Rectal smooth muscle tissue (tissue), 1 donor: ENCODE measurements around the gene TEX53.

Experiments
- H3K27ac ChIP-seq: one replicate; pipeline ENCODE4 v1.7.0; 2013; ENCODE audit warnings: low read depth, low read length, inconsistent platforms
- H3K27me3 ChIP-seq: one replicate; pipeline ENCODE4 v1.7.0; 2013; ENCODE audit warnings: low read length; ENCODE audit not compliant: control insufficient read depth, insufficient read depth
- H3K36me3 ChIP-seq: one replicate; pipeline ENCODE4 v1.7.0; 2013; ENCODE audit warnings: low read length; ENCODE audit not compliant: control insufficient read depth, insufficient read depth
- H3K4me1 ChIP-seq: one replicate; pipeline ENCODE4 v1.7.0; 2013; ENCODE audit warnings: low read length; ENCODE audit not compliant: control insufficient read depth, insufficient read depth
- H3K4me3 ChIP-seq: one replicate; pipeline ENCODE4 v1.7.0; 2013; ENCODE audit warnings: low read length
- H3K9ac ChIP-seq: one replicate; pipeline ENCODE4 v1.7.0; 2013; ENCODE audit warnings: low read length

The TEX53 gene

GRCh38 chr9:114653556-114654159 lies 3.9 kb downstream of the TEX53 start:
- Histone ChIP-seq H3K27ac (no peak overlapping the region), H3K36me3 (no peaks in the 10 kb centered on the region), H3K27me3 (no peaks in the 10 kb centered on the region), H3K4me1 (peaks cover 3% of the 10 kb centered on the region), H3K9ac (no peak overlapping the region), H3K4me3 (no peak overlapping the region)

GRCh38 chr9:114652776-114653555 lies 4.6 kb downstream of the TEX53 start:
- H3K36me3 ChIP-seq = no peaks in the 10 kb centered on the region
- H3K27ac ChIP-seq = no peak overlapping the region
- H3K9ac ChIP-seq = no peak overlapping the region
- peaks cover 3% of the 10 kb centered on the region for H3K4me1 ChIP-seq
- no peaks in the 10 kb centered on the region for H3K27me3 ChIP-seq
- no peak overlapping the region for H3K4me3 ChIP-seq

GRCh38 chr9:114643896-114644295 lies 13.7 kb downstream of the TEX53 start:
- Histone ChIP-seq H3K9ac (no peak overlapping the region), H3K27me3 (no peaks in the 10 kb centered on the region), H3K27ac (no peak overlapping the region), H3K36me3 (peaks cover 12% of the 10 kb centered on the region), H3K4me3 (no peak overlapping the region), H3K4me1 (no peaks in the 10 kb centered on the region)

GRCh38 chr9:114643001-114643400 lies 14.6 kb downstream of the TEX53 start:
- Histone ChIP-seq H3K36me3 (peaks cover 12% of the 10 kb centered on the region), H3K4me1 (no peaks in the 10 kb centered on the region), H3K27ac (no peak overlapping the region), H3K4me3 (no peak overlapping the region), H3K9ac (no peak overlapping the region), H3K27me3 (no peaks in the 10 kb centered on the region)

- no peak overlapping the region for H3K9ac ChIP-seq
- no peaks in the 10 kb centered on the region for H3K27me3 ChIP-seq
- no peaks in the 10 kb centered on the region for H3K4me1 ChIP-seq
- H3K36me3 ChIP-seq = peaks cover 16% of the 10 kb centered on the region
- H3K4me3 ChIP-seq = no peak overlapping the region
- no peak overlapping the region for H3K27ac ChIP-seq
Measured at GRCh38 chr9:114641967-114642366, 15.6 kb downstream of the TEX53 start.

GRCh38 chr9:114638404-114638803 lies 19.2 kb downstream of the TEX53 start:
- H3K36me3 ChIP-seq = peaks cover 17% of the 10 kb centered on the region

GRCh38 chr9:114634387-114634786 lies 23.2 kb downstream of the TEX53 start:
- Histone ChIP-seq H3K4me3 (no peak overlapping the region), H3K36me3 (peaks cover 28% of the 10 kb centered on the region), H3K27ac (no peak overlapping the region), H3K9ac (no peak overlapping the region), H3K27me3 (no peaks in the 10 kb centered on the region), H3K4me1 (no peaks in the 10 kb centered on the region)

More at GRCh38 chr9:114638404-114638803, 19.2 kb downstream of the TEX53 start:
- Histone ChIP-seq H3K4me3 (no peak overlapping the region), H3K27me3 (no peaks in the 10 kb centered on the region), H3K27ac (no peak overlapping the region), H3K4me1 (no peaks in the 10 kb centered on the region), H3K9ac (no peak overlapping the region)

- no peak overlapping the region for H3K4me3 ChIP-seq
- no peak overlapping the region for H3K27ac ChIP-seq
- H3K9ac ChIP-seq = no peak overlapping the region
- H3K4me1 ChIP-seq = no peaks in the 10 kb centered on the region
- no peaks in the 10 kb centered on the region for H3K27me3 ChIP-seq
- H3K36me3 ChIP-seq = peaks cover 35% of the 10 kb centered on the region
Measured at GRCh38 chr9:114633438-114634089, 24.0 kb downstream of the TEX53 start.

- Histone ChIP-seq H3K36me3 (peaks cover 39% of the 10 kb centered on the region), H3K9ac (no peak overlapping the region), H3K27me3 (no peaks in the 10 kb centered on the region), H3K4me3 (no peak overlapping the region), H3K4me1 (no peaks in the 10 kb centered on the region), H3K27ac (no peak overlapping the region)
Measured at GRCh38 chr9:114631166-114631565, 26.4 kb downstream of the TEX53 start.

GRCh38 chr9:114629563-114630090 lies 28.0 kb downstream of the TEX53 start:
- H3K4me1 ChIP-seq = no peaks in the 10 kb centered on the region
- H3K27ac ChIP-seq = no peak overlapping the region
- H3K9ac ChIP-seq = no peak overlapping the region
- H3K4me3 ChIP-seq = no peak overlapping the region
- H3K36me3 ChIP-seq = peaks cover 39% of the 10 kb centered on the region
- no peaks in the 10 kb centered on the region for H3K27me3 ChIP-seq

- Histone ChIP-seq H3K27ac (no peak overlapping the region), H3K4me1 (no peaks in the 10 kb centered on the region), H3K36me3 (peaks cover 36% of the 10 kb centered on the region), H3K27me3 (no peaks in the 10 kb centered on the region), H3K4me3 (no peak overlapping the region), H3K9ac (no peak overlapping the region)
Measured at GRCh38 chr9:114627553-114627952, 30.1 kb downstream of the TEX53 start.

- Histone ChIP-seq H3K27me3 (no peaks in the 10 kb centered on the region), H3K4me1 (no peaks in the 10 kb centered on the region), H3K36me3 (peaks cover 32% of the 10 kb centered on the region), H3K9ac (no peak overlapping the region), H3K4me3 (no peak overlapping the region), H3K27ac (no peak overlapping the region)
Measured at GRCh38 chr9:114626415-114627020, 31.1 kb downstream of the TEX53 start.
